Measurements from ENCODE around the gene CNPY1. TPM values are rescaled to one million over a fixed set of nuclear protein-coding genes. Genes with fewer than 3 reads are reported as not detected.

CNPY1 gene
- total RNA-seq, 1 donor = not detected

DNA sequence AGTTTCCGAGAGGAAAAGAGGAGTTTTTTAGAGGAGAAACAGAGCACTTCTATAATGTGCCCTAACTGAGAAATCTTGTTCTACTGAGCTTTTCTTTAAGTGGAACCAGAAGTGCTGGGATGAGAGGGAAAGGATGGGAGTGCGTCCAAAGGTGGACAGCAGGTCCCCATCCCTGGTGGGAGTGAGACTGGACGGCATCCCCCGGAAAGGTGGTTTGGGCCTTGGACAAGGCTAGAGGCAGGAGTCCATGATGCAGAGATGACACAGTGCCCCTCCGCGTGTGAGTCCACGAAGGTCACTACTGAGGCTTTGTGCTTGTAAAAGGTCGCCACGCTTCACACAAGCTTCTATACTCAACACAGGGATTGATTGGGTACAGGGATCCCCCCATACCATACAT lies 94.5 kb downstream of the CNPY1 start:
- no peak for DNase-seq (ENCODE audit: low read depth)
- no peak overlapping the region for H3K4me3 ChIP-seq (ENCODE audit: low read depth, low read length)
- TF ChIP-seq, protein P1, sequence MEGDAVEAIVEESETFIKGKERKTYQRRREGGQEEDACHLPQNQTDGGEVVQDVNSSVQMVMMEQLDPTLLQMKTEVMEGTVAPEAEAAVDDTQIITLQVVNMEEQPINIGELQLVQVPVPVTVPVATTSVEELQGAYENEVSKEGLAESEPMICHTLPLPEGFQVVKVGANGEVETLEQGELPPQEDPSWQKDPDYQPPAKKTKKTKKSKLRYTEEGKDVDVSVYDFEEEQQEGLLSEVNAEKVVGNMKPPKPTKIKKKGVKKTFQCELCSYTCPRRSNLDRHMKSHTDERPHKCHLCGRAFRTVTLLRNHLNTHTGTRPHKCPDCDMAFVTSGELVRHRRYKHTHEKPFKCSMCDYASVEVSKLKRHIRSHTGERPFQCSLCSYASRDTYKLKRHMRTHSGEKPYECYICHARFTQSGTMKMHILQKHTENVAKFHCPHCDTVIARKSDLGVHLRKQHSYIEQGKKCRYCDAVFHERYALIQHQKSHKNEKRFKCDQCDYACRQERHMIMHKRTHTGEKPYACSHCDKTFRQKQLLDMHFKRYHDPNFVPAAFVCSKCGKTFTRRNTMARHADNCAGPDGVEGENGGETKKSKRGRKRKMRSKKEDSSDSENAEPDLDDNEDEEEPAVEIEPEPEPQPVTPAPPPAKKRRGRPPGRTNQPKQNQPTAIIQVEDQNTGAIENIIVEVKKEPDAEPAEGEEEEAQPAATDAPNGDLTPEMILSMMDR (IDR thresholded peaks at IDR 0.05; ENCODE audit: insufficient read depth, low read depth, low read length) = no peak

Other genes starting within 250 kb of the CNPY1 start
- 389 and 403 TPM in 2 replicates for gene INSIG1, start 248.7 kb downstream of the CNPY1 start, total RNA-seq
- under 0.01 TPM in 1 of 2 replicates, not detected in the other for gene EN2, start 88.4 kb downstream of the CNPY1 start, total RNA-seq
- 22.9 and 23.7 TPM in 2 replicates for gene RBM33, start 98.1 kb upstream of the CNPY1 start, total RNA-seq

Data from fibroblast of villous mesenchyme (primary cell).